GM19099 (cell line): ENCODE results near the gene CD27.

Experiments
- POLR2A ChIP-seq: IDR thresholded peaks from 3 replicates; pipeline ENCODE4 v1.6.1; 2011; ENCODE audit warnings: low read depth; ENCODE audit not compliant: insufficient read length; ENCODE audit errors: extremely low read depth

Gene CD27

GRCh38 chr12:6426882-6427671 is 17.7 kb upstream of the CD27 start:
- TF ChIP-seq POLR2A: no peak

GRCh38 chr12:6428326-6428725 is 16.4 kb upstream of the CD27 start:
- TF ChIP-seq POLR2A: no peak

GRCh38 chr12:6430124-6430989 is 14.4 kb upstream of the CD27 start:
- no peak for TF ChIP-seq POLR2A

GRCh38 chr12:6432991-6433390 is 11.8 kb upstream of the CD27 start:
- peak; percentile 15 for TF ChIP-seq POLR2A

GRCh38 chr12:6434205-6435140 is 10.3 kb upstream of the CD27 start:
- TF ChIP-seq POLR2A: no peak

- no peak for TF ChIP-seq POLR2A
Observed at GRCh38 chr12:6435961-6436715, 8.6 kb upstream of the CD27 start.

GRCh38 chr12:6437586-6437985 is 7.2 kb upstream of the CD27 start:
- TF ChIP-seq POLR2A: no peak

GRCh38 chr12:6438345-6438744 is 6.4 kb upstream of the CD27 start:
- TF ChIP-seq POLR2A: no peak

- no peak for TF ChIP-seq POLR2A
Observed at GRCh38 chr12:6440391-6440790, 4.4 kb upstream of the CD27 start.

- TF ChIP-seq POLR2A: no peak
Observed at GRCh38 chr12:6442836-6443235, 1.9 kb upstream of the CD27 start.

GRCh38 chr12:6443361-6443983 is 1.3 kb upstream of the CD27 start:
- peak; percentile 53 for TF ChIP-seq POLR2A

GRCh38 chr12:6444031-6444430 is 724 bp upstream of the CD27 start:
- TF ChIP-seq POLR2A: peak; percentile 48

GRCh38 chr12:6450091-6450868 is 5.5 kb downstream of the CD27 start:
- no peak for TF ChIP-seq POLR2A
